HG03045 (cell line): ENCODE results near the gene OTUB2.

Experiments
- ATAC-seq: cut with Tn5 transposase; IDR thresholded peaks from one replicate; pipeline ENCODE4 v1.9.1; 2021; ENCODE audit warnings: mild to moderate bottlenecking, moderate library complexity; ENCODE audit not compliant: unreplicated experiment

Gene OTUB2

GRCh38 chr14:94020267-94020666 is 5.9 kb upstream of the OTUB2 start:
- no peak for ATAC-seq

- ATAC-seq: no peak
Measured at GRCh38 chr14:94021001-94021400, 5.1 kb upstream of the OTUB2 start.

- ATAC-seq: no peak
Measured at GRCh38 chr14:94021416-94022157, 4.6 kb upstream of the OTUB2 start.

- no peak for ATAC-seq
Measured at GRCh38 chr14:94022532-94023411, 3.4 kb upstream of the OTUB2 start.

- ATAC-seq: no peak
Measured at GRCh38 chr14:94024549-94024948, 1.6 kb upstream of the OTUB2 start.

- ATAC-seq: no peak
Measured at GRCh38 chr14:94025720-94026119, 420 bp upstream of the OTUB2 start.

GRCh38 chr14:94026889-94027469 is 839 bp downstream of the OTUB2 start:
- ATAC-seq: no peak

- ATAC-seq: no peak
Measured at GRCh38 chr14:94027566-94028449, 1.7 kb downstream of the OTUB2 start.

- ATAC-seq: no peak
Measured at GRCh38 chr14:94028450-94028826, 2.3 kb downstream of the OTUB2 start.

GRCh38 chr14:94029265-94029664 is 3.1 kb downstream of the OTUB2 start:
- no peak for ATAC-seq

- ATAC-seq: no peak
Measured at GRCh38 chr14:94029671-94030203, 3.6 kb downstream of the OTUB2 start.

- ATAC-seq: no peak
Measured at GRCh38 chr14:94030571-94030970, 4.4 kb downstream of the OTUB2 start.

GRCh38 chr14:94031161-94031882 is 5.2 kb downstream of the OTUB2 start:
- ATAC-seq: no peak

GRCh38 chr14:94031883-94032279 is 5.7 kb downstream of the OTUB2 start:
- no peak for ATAC-seq

GRCh38 chr14:94034886-94035285 is 8.7 kb downstream of the OTUB2 start:
- no peak for ATAC-seq

- peak; percentile 72 for ATAC-seq
Measured at GRCh38 chr14:94036313-94037167, 10.4 kb downstream of the OTUB2 start.

GRCh38 chr14:94037954-94038353 is 11.8 kb downstream of the OTUB2 start:
- ATAC-seq: no peak

GRCh38 chr14:94038510-94038909 is 12.4 kb downstream of the OTUB2 start:
- ATAC-seq: no peak
